GM12878 (cell line): ENCODE results near the gene CBX2. TPM values are rescaled to one million over a fixed set of nuclear protein-coding genes. Genes with fewer than 3 reads are reported as not detected.

Source experiments
- CBX5 ChIP-seq: sonication (generic); IDR thresholded peaks from 2 replicates; pipeline ENCODE4 v1.6.1; 2016; ENCODE audit warnings: low read depth, moderate library complexity, mild to moderate bottlenecking, inconsistent platforms
- CHD1 ChIP-seq: IDR thresholded peaks from 2 replicates; pipeline ENCODE4 v1.6.1; 2012; ENCODE audit warnings: low read depth, low read length, improper control_type of control experiment
- EGR1 ChIP-seq, 2 experiments: IDR thresholded peaks; 1 replicate in 1 of 2; 2 replicates in 1 of 2; pipeline ENCODE4 v1.6.1; 2011 to 2012; ENCODE audit warnings: low read depth in 2 of 2, low read length in 2 of 2, borderline replicate concordance in 1 of 2, mild to moderate bottlenecking in 1 of 2, moderate library complexity in 1 of 2
- FOXM1 ChIP-seq: IDR thresholded peaks from 2 replicates; pipeline ENCODE4 v1.6.1; 2012; ENCODE audit warnings: low read depth, mild to moderate bottlenecking, inconsistent platforms, low read length, moderate library complexity
- RUNX3 ChIP-seq: IDR thresholded peaks from 2 replicates; pipeline ENCODE4 v1.6.1; 2012; ENCODE audit warnings: low read length, inconsistent platforms
- TBL1XR1 ChIP-seq: IDR thresholded peaks from 2 replicates; pipeline ENCODE4 v1.6.1; 2012; ENCODE audit warnings: low read depth, low read length, improper control_type of control experiment
- ZNF217 ChIP-seq: fragments of 450-650 bp; IDR thresholded peaks from 2 replicates; pipeline ENCODE4 v1.6.1; 2017; ENCODE audit warnings: antibody characterized with exemption, mild to moderate bottlenecking
- polyA plus RNA-seq, 11 experiments: library from polyadenylated mRNA; depleted of rRNA in 4 of 11; unstranded in 6 of 11; stranded (reverse) in 5 of 11; fragments of >200 nt; fragmentation: Nextera tagmentation in 4 of 11; fragmentation: Illumina TruSeq in 1 of 11; extraction: Ambion mirVana in 4 of 11; extraction: Trizol in 1 of 11; gene quantifications; 1 replicate in 1 of 11; 2 replicates in 10 of 11; pipeline versions ENCODE4 v1.2.1 to v1.2.3, GENCODE V29; 2011 to 2016; ENCODE audit warnings: inconsistent platforms in 2 of 11, missing spikeins in 2 of 11, low read depth in 1 of 11
- total RNA-seq, 4 experiments: library from RNA; depleted of rRNA in 3 of 4; stranded (reverse); fragments of >200 nt in 3 of 4; fragmentation: Illumina TruSeq in 1 of 4; extraction: Trizol in 1 of 4; gene quantifications; 2 replicates each; pipeline versions ENCODE4 v1.2.1 to v1.2.3, GENCODE V29; 2013 to 2021
- TF ChIP-seq, protein P1 (sequence below): fragments of 150-350 bp; IDR thresholded peaks from 2 replicates; pipeline ENCODE4 v1.6.1; 2016; ENCODE audit warnings: low read depth, low read length
- TF ChIP-seq, protein P2 (sequence below): IDR thresholded peaks from 2 replicates; pipeline ENCODE4 v1.6.1; 2012; ENCODE audit warnings: low read depth, low read length, improper control_type of control experiment
- TF ChIP-seq, protein P3 (sequence below): IDR thresholded peaks from 2 replicates; pipeline ENCODE4 v1.6.1; 2011; ENCODE audit warnings: mild to moderate bottlenecking, low read depth, low read length, moderate library complexity; ENCODE audit not compliant: insufficient replicate concordance

CBX2 gene
- total and polyA plus RNA-seq, 10 of the 15 experiments (the other 5 are each of a cell fraction or from before 2014, with no cell fraction given) = 0.35 to 7.5 (median 4.2) TPM

DNA sequence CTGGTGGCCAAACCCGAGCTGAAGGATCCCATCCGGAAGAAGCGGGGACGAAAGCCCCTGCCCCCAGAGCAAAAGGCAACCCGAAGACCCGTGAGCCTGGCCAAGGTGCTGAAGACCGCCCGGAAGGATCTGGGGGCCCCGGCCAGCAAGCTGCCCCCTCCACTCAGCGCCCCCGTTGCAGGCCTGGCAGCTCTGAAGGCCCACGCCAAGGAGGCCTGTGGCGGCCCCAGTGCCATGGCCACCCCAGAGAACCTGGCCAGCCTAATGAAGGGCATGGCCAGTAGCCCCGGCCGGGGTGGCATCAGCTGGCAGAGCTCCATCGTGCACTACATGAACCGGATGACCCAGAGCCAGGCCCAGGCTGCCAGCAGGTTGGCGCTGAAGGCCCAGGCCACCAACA lies 5.9 kb downstream of the CBX2 start (continued):
- TF ChIP-seq, protein P1, sequence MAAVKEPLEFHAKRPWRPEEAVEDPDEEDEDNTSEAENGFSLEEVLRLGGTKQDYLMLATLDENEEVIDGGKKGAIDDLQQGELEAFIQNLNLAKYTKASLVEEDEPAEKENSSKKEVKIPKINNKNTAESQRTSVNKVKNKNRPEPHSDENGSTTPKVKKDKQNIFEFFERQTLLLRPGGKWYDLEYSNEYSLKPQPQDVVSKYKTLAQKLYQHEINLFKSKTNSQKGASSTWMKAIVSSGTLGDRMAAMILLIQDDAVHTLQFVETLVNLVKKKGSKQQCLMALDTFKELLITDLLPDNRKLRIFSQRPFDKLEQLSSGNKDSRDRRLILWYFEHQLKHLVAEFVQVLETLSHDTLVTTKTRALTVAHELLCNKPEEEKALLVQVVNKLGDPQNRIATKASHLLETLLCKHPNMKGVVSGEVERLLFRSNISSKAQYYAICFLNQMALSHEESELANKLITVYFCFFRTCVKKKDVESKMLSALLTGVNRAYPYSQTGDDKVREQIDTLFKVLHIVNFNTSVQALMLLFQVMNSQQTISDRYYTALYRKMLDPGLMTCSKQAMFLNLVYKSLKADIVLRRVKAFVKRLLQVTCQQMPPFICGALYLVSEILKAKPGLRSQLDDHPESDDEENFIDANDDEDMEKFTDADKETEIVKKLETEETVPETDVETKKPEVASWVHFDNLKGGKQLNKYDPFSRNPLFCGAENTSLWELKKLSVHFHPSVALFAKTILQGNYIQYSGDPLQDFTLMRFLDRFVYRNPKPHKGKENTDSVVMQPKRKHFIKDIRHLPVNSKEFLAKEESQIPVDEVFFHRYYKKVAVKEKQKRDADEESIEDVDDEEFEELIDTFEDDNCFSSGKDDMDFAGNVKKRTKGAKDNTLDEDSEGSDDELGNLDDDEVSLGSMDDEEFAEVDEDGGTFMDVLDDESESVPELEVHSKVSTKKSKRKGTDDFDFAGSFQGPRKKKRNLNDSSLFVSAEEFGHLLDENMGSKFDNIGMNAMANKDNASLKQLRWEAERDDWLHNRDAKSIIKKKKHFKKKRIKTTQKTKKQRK = no peak
- TF ChIP-seq ZNF217 = no peak
- TF ChIP-seq TBL1XR1 = no peak
- TF ChIP-seq, protein P2, sequence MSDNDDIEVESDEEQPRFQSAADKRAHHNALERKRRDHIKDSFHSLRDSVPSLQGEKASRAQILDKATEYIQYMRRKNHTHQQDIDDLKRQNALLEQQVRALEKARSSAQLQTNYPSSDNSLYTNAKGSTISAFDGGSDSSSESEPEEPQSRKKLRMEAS = no peak
- TF ChIP-seq EGR1 (IDR thresholded peaks at IDR 0.05; ENCODE audit: borderline replicate concordance in 1 of 2, low read depth in 2 of 2, low read length in 2 of 2) = no peak
- TF ChIP-seq FOXM1 = no peak
- TF ChIP-seq CBX5 = no peak
- TF ChIP-seq CHD1 = no peak
- TF ChIP-seq RUNX3 = no peak
- TF ChIP-seq, protein P3, sequence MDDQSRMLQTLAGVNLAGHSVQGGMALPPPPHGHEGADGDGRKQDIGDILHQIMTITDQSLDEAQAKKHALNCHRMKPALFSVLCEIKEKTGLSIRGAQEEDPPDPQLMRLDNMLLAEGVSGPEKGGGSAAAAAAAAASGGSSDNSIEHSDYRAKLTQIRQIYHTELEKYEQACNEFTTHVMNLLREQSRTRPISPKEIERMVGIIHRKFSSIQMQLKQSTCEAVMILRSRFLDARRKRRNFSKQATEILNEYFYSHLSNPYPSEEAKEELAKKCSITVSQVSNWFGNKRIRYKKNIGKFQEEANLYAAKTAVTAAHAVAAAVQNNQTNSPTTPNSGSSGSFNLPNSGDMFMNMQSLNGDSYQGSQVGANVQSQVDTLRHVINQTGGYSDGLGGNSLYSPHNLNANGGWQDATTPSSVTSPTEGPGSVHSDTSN = no peak
- TF ChIP-seq, all 136 proteins: peak for 0
